ENCODE measurements around the gene MYEOV. TPM values are rescaled to one million over a fixed set of nuclear protein-coding genes. Genes with fewer than 3 reads are reported as not detected.

MYEOV gene
- total RNA-seq, 1 donor from 2014 or later, result 0.21 TPM

DNA sequence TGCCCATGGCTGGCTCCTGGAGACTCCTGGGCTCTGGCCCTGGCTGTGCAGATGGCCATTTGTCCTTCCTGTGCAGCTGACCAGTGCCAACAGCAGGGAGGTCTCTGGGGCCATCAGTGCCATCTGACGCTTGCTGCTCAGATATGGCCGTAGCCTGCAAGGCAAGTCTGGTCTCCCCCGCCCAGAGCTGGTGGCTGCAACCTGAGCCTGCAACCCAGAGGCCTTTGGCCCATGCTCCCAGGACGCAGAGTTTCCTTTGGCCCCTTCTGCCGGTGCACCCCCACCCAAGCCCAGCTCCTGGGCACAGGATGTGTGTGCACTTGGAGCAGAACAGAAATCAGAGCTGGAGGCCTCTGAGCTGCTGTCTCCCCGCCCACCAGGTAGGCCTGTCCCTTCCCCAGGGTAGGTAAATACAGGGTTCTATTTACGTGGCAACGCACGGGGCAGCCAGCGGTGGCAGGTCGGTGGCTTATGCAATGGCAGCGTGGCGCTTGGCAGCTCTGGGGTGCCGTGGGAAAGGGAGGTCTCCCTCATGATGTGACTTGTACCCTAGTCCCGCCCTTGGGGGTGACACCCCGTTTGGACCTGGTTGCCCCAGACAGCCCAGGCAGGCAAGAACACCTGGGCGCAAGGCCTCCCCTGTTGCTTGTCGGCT is 21.0 kb upstream of the MYEOV start:
- H3K9me3 Mint-ChIP-seq, result peaks cover 11% of the 10 kb centered on the region
- no peak overlapping the region for H3K4me3 Mint-ChIP-seq
- H3K27ac Mint-ChIP-seq, result no peak overlapping the region
- H3K4me1 Mint-ChIP-seq, result no peaks in the 10 kb centered on the region
- DNase-seq, result no peak
- no peaks in the 10 kb centered on the region for H3K36me3 Mint-ChIP-seq (ENCODE audit: low read depth)
- H3K27me3 Mint-ChIP-seq, result no peaks in the 10 kb centered on the region
- intact Hi-C loops (cut with micrococcal nuclease), result no loop called here

DNA sequence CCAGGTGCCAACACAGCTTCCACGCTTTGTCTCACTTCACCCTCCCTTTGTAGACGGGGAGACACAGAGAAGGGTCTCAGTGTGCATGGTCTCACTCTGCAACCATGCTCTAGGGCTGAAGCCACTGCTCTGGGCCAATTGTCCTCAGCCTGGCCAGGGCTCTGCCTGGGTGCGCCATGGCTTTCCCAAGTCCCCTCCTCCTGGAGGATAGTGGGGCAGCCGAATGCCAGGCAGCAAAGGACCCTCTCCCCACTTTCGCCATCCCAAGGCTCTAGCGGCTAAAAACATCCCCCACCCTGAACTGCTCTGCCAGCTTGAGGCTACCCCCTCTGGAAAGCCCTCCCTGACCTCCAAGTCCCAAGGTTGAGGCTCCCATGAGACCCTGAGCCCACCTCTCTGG is 20.4 kb upstream of the MYEOV start:
- no peak overlapping the region for H3K4me3 Mint-ChIP-seq
- no peaks in the 10 kb centered on the region for H3K4me1 Mint-ChIP-seq
- H3K27me3 Mint-ChIP-seq, result no peaks in the 10 kb centered on the region
- intact Hi-C loops (cut with micrococcal nuclease), result no loop called here
- no peak overlapping the region for H3K27ac Mint-ChIP-seq
- no peak for DNase-seq
- H3K36me3 Mint-ChIP-seq (ENCODE audit: low read depth), result no peaks in the 10 kb centered on the region
- peaks cover 11% of the 10 kb centered on the region for H3K9me3 Mint-ChIP-seq

DNA sequence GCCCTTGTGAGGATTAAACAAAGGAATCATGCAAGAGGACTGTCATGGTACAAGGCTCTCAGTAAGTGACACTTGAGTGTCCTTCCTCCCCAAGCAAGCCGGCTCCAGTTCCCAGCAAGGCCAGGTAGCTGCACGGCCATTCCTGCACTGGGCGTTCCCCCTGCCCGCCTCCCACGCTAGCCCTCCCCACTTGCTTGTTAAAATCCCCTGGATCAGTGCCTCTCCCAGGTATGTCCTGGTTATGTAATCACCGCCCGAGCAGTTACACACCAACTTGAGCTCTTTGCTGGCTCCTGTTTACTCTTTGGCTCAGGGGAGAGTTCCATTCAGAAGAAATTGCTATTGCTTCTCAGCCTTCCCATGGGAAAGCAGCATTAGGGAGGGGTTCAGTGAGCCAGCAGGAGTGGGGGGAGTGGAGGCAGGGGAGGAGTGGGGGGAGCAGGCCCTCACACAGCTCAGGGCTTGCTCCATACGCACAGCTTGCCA is 19.4 kb upstream of the MYEOV start:
- intact Hi-C loops (cut with micrococcal nuclease), result no loop called here
- Mint-ChIP-seq H3K36me3 (ENCODE audit: low read depth) (no peaks in the 10 kb centered on the region), H3K9me3 (peaks cover 11% of the 10 kb centered on the region), H3K4me3 (no peak overlapping the region), H3K27ac (no peak overlapping the region), H3K4me1 (no peaks in the 10 kb centered on the region), H3K27me3 (no peaks in the 10 kb centered on the region)
- no peak for DNase-seq

DNA sequence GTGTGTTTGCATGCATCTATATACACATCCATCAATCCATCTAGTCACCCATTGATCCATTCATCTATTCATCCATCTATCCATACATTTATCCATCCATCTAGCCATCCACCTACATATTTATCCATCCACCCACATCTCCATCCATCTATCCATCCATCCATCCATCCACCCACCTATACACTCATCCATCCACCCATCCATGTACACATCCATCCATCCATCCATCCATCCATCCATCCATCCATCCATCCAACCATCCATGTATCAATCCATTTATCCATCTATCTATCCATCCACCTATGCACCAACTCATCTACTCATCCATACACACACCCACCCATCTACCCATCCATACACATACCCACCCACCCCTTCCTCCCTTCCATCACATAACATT is 18.8 kb upstream of the MYEOV start:
- no peaks in the 10 kb centered on the region for H3K4me1 Mint-ChIP-seq

DNA sequence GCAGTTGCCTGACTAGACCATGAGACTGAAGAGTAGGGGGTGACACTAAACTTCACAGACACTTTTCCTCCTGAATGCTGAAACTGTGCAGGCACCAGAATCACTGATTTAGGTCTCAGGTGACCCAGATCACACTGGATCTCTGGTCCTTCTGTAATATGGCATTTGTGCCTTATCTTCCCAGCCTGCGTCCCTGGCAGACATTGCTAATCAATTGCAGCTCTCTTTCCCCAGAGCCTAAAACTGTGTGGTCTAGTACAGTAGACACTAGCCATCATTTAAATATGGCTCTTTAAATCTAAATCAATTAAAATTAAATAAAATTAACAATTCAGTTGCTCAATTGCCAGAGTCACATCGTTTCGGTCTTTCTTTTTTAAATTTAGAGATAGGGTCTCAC is 17.8 kb upstream of the MYEOV start:
- DNase-seq, result no peak
- Mint-ChIP-seq H3K36me3 (ENCODE audit: low read depth) (no peaks in the 10 kb centered on the region), H3K4me1 (no peaks in the 10 kb centered on the region), H3K9me3 (peaks cover 11% of the 10 kb centered on the region), H3K27me3 (no peaks in the 10 kb centered on the region), H3K4me3 (no peak overlapping the region), H3K27ac (no peak overlapping the region)
- intact Hi-C loops (cut with micrococcal nuclease), result no loop called here

More for the DNA sequence above, 18.8 kb upstream of the MYEOV start:
- H3K27me3 Mint-ChIP-seq, result no peaks in the 10 kb centered on the region
- DNase-seq, result no peak
- H3K27ac Mint-ChIP-seq, result no peak overlapping the region
- H3K36me3 Mint-ChIP-seq (ENCODE audit: low read depth), result no peaks in the 10 kb centered on the region
- no peak overlapping the region for H3K4me3 Mint-ChIP-seq
- intact Hi-C loops (cut with micrococcal nuclease), result no loop called here
- H3K9me3 Mint-ChIP-seq, result peaks cover 11% of the 10 kb centered on the region

DNA sequence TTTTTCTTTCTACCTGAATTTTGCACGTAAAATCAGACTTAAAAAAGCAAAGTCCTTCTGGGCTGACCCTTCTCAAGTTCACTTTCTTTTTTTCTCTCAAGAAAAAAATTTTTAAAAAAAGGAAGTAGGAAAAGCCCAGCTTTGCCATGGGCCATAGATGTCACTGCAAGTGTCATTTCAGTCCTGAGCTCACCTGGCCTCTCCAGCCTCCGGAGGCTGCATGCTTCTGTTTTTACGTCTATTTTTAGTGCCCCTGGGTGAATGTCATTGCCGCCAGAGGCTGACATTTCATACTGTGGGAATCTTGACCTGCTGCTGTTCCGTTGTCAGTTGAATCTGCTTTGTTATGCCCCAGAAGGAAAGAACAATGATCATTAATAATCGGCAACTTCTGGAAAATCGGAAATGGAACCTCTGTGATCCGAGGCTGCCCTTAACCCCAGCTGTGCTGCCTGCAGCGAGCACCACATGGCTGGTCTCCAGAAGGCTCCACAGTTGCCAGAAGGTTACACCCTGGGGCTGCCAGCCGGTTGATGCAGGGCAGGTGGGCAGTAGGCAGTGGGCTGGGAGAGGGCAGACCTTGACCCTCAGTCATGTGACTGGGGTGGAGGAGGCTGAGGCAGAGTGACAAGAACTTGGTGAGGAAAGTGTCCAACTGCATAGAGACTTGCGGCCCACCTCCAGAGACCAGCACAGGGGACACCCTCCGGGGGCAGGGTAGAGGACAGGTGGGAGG is 16.7 kb upstream of the MYEOV start:
- H3K4me1 Mint-ChIP-seq, result no peaks in the 10 kb centered on the region
- no peak overlapping the region for H3K27ac Mint-ChIP-seq
- DNase-seq, result no peak
- H3K27me3 Mint-ChIP-seq, result no peaks in the 10 kb centered on the region
- no peak overlapping the region for H3K4me3 Mint-ChIP-seq
- H3K9me3 Mint-ChIP-seq, result peaks cover 5% of the 10 kb centered on the region
- intact Hi-C loops (cut with micrococcal nuclease), result no loop called here
- H3K36me3 Mint-ChIP-seq (ENCODE audit: low read depth), result no peaks in the 10 kb centered on the region

DNA sequence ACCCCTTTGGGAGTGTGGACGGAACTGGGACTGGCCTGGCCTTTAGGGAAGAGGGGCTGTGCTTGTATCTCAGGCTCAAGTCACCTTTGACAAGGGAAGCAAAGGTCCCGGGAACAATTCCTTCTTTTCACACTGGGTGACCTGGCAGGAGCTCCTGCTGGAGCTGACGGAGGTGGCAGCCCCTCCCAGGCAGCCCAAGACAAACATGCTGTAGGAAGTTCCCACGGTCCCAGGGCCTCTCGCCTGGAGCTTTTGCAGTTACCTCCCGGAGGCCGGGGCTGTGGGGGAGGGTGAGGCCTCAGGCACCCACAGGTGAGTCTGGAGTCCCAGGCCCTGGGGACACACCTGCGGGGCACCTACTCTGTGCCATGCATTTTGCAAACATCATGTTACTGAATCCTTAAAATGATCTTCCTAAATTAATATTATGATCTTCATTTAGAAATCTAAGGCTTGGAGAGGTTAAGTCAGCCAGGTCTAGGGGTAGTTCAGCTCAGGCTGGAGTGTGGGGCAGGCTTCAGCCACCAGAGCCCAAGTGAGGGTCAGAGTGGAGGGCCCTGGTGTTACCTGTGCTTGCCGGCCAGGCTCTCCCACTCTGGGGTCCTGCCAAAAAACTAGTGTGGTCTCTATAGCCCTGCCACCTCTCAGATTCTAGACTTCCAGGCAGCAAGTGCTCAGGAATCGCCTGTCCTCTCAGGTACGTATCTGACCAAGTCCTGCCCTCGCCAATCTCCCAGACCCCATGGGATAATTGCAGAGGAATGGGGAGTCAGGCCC is 15.7 kb upstream of the MYEOV start:
- Mint-ChIP-seq H3K4me1 (no peaks in the 10 kb centered on the region), H3K9me3 (peaks cover 5% of the 10 kb centered on the region), H3K36me3 (ENCODE audit: low read depth) (no peaks in the 10 kb centered on the region), H3K4me3 (no peak overlapping the region), H3K27ac (no peak overlapping the region), H3K27me3 (no peaks in the 10 kb centered on the region)
- DNase-seq, result no peak
- intact Hi-C loops (cut with micrococcal nuclease), result no loop called here

DNA sequence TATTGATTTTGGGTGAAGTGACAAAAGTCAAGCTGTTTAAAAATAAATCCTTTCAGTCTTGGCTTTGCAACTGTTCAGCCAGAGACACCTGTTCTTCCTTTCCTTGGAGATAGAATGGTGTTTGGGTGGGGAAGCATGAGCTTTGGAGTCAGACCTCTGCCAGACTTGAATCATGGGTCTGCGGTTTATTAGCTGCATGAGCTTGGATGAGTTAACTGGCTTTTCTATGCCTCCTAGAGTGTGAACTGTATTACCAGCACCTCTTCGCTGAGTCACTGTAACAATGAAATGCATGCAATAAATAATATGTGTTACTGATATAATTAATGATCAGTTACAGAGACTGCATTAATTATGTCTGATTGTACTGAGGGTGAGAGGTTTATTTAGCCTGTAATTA is 13.5 kb upstream of the MYEOV start:
- no peak overlapping the region for H3K27ac Mint-ChIP-seq
- intact Hi-C loops (cut with micrococcal nuclease), result no loop called here
- H3K27me3 Mint-ChIP-seq, result no peaks in the 10 kb centered on the region

DNA sequence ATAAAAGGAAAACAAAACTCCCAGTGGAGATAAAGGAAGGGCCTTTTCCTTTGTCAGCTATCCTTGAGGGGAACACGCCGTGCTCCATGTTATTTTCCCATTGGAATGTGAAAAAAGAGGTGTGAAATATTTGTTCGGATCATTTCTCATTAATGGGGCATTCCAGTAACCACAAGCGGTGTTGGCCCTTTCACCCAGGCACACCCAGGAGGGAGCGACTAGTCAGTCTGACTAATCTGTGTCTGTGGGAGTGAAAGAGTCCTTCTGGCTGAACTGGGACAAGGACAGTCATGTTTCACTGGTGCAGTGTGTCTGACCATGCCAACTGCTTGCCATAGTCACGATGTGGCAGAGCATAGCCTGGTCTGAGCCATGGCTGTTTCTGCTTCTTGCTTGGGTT is 13.0 kb upstream of the MYEOV start:
- Mint-ChIP-seq H3K4me3 (no peak overlapping the region), H3K4me1 (no peaks in the 10 kb centered on the region), H3K36me3 (ENCODE audit: low read depth) (no peaks in the 10 kb centered on the region), H3K27ac (no peak overlapping the region), H3K27me3 (no peaks in the 10 kb centered on the region), H3K9me3 (no peaks in the 10 kb centered on the region)
- no peak for DNase-seq
- intact Hi-C loops (cut with micrococcal nuclease), result no loop called here

More for the DNA sequence above, 13.5 kb upstream of the MYEOV start:
- Mint-ChIP-seq H3K4me3 (no peak overlapping the region), H3K4me1 (no peaks in the 10 kb centered on the region), H3K9me3 (no peaks in the 10 kb centered on the region), H3K36me3 (ENCODE audit: low read depth) (no peaks in the 10 kb centered on the region)
- DNase-seq, result no peak

DNA sequence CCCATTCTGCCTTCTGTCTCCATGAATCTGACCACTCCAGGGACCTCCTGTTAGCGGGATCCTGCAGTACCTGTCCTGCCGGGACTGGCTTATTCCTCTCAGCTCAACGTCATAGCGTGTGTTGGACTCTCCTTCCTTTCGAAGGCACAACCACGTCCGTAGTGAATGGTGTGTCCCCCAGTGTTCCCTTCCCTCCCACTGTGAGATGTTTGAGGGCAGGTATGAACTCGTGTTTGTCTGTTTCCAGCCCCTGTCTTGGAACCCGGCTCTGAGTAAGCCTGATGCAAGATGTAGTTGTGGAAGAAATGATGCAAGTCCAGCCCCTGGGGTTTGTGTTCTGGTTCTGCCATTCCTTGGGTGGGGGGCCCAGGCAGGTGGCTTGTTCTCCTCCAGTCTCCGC is 10.5 kb upstream of the MYEOV start:
- Mint-ChIP-seq H3K36me3 (ENCODE audit: low read depth) (no peaks in the 10 kb centered on the region), H3K4me1 (no peaks in the 10 kb centered on the region), H3K4me3 (no peak overlapping the region), H3K27ac (no peak overlapping the region), H3K9me3 (no peaks in the 10 kb centered on the region), H3K27me3 (no peaks in the 10 kb centered on the region)
- intact Hi-C loops (cut with micrococcal nuclease), result no loop called here
- DNase-seq, result no peak

DNA sequence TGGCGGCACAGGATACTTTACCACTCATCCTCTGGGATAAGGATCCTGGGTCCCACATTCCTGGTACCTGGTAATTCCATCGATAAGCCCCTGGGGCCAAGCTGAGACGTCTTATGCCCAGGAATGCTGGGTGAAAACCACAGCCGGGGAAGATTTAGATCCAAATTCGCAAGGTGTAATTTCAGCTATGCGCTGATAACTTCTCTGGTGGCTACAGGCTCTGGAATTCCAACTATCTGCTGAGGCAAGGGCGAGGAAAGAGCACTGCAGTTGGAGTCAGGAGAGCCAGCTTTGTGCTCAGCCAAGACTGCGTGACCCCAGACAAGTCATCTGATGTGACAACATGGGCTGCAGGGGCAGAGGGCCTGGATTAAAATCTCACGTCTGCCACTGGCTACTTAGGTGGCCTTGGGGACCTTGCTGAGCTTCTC is 9.9 kb upstream of the MYEOV start:
- intact Hi-C loops (cut with micrococcal nuclease), result no loop called here
- no peak overlapping the region for H3K4me3 Mint-ChIP-seq
- no peaks in the 10 kb centered on the region for H3K36me3 Mint-ChIP-seq (ENCODE audit: low read depth)
- H3K9me3 Mint-ChIP-seq, result no peaks in the 10 kb centered on the region
- no peak overlapping the region for H3K27ac Mint-ChIP-seq
- DNase-seq, result no peak
- no peaks in the 10 kb centered on the region for H3K4me1 Mint-ChIP-seq
- no peaks in the 10 kb centered on the region for H3K27me3 Mint-ChIP-seq

DNA sequence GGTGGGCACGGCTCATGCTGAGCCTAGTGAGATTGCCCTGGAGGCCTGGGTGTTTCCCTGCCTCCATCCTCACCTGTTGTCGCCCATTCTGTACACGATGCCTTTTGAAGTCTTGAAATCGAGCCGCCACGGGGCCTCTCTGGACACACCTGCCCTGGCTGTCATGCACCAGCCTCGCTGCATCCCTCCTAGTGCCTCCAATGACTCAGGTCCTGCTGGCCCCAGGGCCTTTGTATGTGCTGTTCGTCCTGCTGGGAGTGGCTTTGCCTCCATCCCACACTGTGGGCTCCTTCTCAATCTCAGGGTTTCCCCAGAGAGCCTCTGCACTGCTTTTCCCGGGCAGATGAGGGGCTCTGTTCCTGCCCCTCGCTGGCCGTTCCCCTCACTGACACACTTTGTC is 8.9 kb upstream of the MYEOV start:
- no peak for DNase-seq
- Mint-ChIP-seq H3K9me3 (no peaks in the 10 kb centered on the region), H3K4me3 (no peak overlapping the region), H3K36me3 (ENCODE audit: low read depth) (no peaks in the 10 kb centered on the region), H3K4me1 (no peaks in the 10 kb centered on the region), H3K27ac (no peak overlapping the region), H3K27me3 (peaks cover 2% of the 10 kb centered on the region)
- intact Hi-C loops (cut with micrococcal nuclease), result no loop called here

DNA sequence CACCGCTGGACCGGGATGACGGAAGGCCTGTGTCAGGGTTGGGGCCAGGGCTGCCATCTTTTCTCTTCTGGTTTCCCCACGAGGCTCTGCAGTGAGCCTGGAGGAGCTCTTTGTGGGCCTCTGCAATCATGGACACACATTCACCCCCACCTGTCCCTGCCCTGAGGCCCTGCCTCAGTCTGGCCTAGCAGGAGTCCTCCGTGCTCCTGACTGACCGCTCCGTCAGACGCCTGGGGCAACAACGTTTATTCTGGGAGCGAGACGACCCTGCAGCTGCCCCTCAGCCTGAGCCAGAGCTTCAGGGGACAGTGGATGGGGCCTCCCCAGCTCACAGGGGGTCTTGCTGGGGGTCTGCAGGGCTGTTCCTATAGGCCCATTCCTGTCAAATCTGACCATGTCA is 8.2 kb upstream of the MYEOV start:
- DNase-seq, result no peak
- Mint-ChIP-seq H3K27me3 (peaks cover 3% of the 10 kb centered on the region), H3K27ac (no peak overlapping the region), H3K9me3 (no peaks in the 10 kb centered on the region), H3K4me1 (no peaks in the 10 kb centered on the region), H3K4me3 (no peak overlapping the region), H3K36me3 (ENCODE audit: low read depth) (no peaks in the 10 kb centered on the region)
- intact Hi-C loops (cut with micrococcal nuclease), result no loop called here

Data from activated CD4-positive, alpha-beta T cell treated with anti-CD3 and anti-CD28 coated beads, Interleukin-2, amount 10 ng/mL, durations not matched to agents 24 days and 14 days (primary cell).